Muscle layer of duodenum (tissue), 2 donors: ENCODE results near the gene ZNF786.
"Not testable (repeated sequence)": the region's sequence is repeated elsewhere in the genome, so short reads cannot be mapped to it uniquely, and the experiment has no call there.

Experiments used
- H3K27ac ChIP-seq: one replicate; pipeline ENCODE4 v1.7.0; 2013; ENCODE audit warnings: mild to moderate bottlenecking, low read length
- H3K27me3 ChIP-seq: one replicate; pipeline ENCODE4 v1.7.0; 2013; ENCODE audit warnings: low read depth, mild to moderate bottlenecking, control low read depth, low read length
- H3K36me3 ChIP-seq, 2 donors: one replicate each; pipeline ENCODE4 v1.7.0; 2013; ENCODE audit warnings: low read length in 2 of 2, control low read depth in 1 of 2, mild to moderate bottlenecking in 1 of 2; ENCODE audit not compliant: insufficient read depth in 2 of 2, control insufficient read depth in 1 of 2
- H3K4me1 ChIP-seq, 2 donors: one replicate each; pipeline ENCODE4 v1.7.0; 2013; ENCODE audit warnings: low read length in 2 of 2, mild to moderate bottlenecking in 2 of 2, control low read depth in 1 of 2, moderate library complexity in 1 of 2; ENCODE audit not compliant: insufficient read depth in 2 of 2, control insufficient read depth in 1 of 2
- H3K4me3 ChIP-seq, 2 donors: one replicate each; pipeline ENCODE4 v1.7.0; 2013; ENCODE audit warnings: low read length in 2 of 2, low read depth in 1 of 2, mild to moderate bottlenecking in 1 of 2
- H3K9me3 ChIP-seq, 2 donors: one replicate each; pipeline ENCODE4 v1.7.0; 2013; ENCODE audit warnings: low read length in 2 of 2, control low read depth in 1 of 2, mild to moderate bottlenecking in 1 of 2; ENCODE audit not compliant: control insufficient read depth in 1 of 2
- donor health status: healthy.

Gene ZNF786

GRCh38 chr7:149053384-149053783 is 37.1 kb downstream of the ZNF786 start:
- Histone ChIP-seq H3K4me3 (no peak overlapping the region), H3K27ac (no peak overlapping the region), H3K4me1 (no peaks in the 10 kb centered on the region), H3K36me3 (no peaks in the 10 kb centered on the region), H3K9me3 (no peaks in the 10 kb centered on the region), H3K27me3 (no peaks in the 10 kb centered on the region)

GRCh38 chr7:149050941-149051340 is 39.6 kb downstream of the ZNF786 start:
- H3K27ac ChIP-seq: no peak overlapping the region
- H3K9me3 ChIP-seq: no peaks in the 10 kb centered on the region
- H3K36me3 ChIP-seq: no peaks in the 10 kb centered on the region
- no peaks in the 10 kb centered on the region for H3K4me1 ChIP-seq
- H3K4me3 ChIP-seq: no peak overlapping the region
- H3K27me3 ChIP-seq: no peaks in the 10 kb centered on the region

DNA sequence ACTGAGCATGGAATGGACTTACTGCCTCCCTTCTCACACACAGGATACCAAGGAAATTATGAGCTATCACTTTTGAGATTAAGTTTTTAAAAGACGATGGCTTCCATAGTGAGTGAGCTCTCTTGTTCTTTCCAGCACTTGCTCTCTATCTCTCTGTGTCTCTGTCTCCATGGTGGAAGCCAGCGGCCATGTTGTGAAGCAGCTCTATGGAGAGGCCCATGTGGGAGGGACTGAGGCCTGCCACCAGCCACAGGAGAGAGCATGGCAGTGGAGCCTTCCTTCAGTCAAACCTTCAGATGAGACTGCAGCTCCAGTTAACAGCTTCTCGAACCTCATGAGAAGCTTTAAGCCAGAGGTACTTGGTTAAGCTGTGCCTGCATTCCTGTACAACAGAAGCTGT is 41.7 kb downstream of the ZNF786 start:
- Histone ChIP-seq H3K4me3 (no peak overlapping the region), H3K27ac (no peak overlapping the region), H3K9me3 (no peaks in the 10 kb centered on the region), H3K4me1 (no peaks in the 10 kb centered on the region), H3K27me3 (no peaks in the 10 kb centered on the region), H3K36me3 (no peaks in the 10 kb centered on the region)

GRCh38 chr7:149046416-149046815 is 44.1 kb downstream of the ZNF786 start:
- Histone ChIP-seq H3K4me1 (no peaks in the 10 kb centered on the region), H3K9me3 (no peaks in the 10 kb centered on the region), H3K4me3 (no peak overlapping the region), H3K27me3 (no peaks in the 10 kb centered on the region), H3K36me3 (no peaks in the 10 kb centered on the region), H3K27ac (no peak overlapping the region)

DNA sequence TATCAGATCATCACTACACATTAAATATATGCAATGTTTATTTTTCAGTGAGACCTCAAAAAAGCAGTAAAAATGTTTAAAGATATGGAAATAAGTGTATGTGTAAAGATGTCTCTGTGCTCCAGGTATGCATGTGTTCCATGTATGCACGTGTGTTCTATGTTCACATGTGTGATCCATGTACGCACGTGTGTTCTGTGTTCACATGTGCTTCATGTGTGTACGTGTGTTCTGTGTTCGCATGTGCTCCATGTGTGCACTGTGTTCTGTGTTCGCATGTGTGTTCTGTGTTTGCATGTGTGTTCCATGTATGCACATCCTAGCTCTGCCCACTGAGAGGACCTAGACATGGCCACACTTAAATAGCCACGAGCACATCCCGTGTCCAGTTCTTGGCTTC is 46.6 kb downstream of the ZNF786 start:
- Histone ChIP-seq H3K36me3 (no peaks in the 10 kb centered on the region), H3K27ac (no peak overlapping the region), H3K4me1 (no peaks in the 10 kb centered on the region), H3K27me3 (no peaks in the 10 kb centered on the region), H3K4me3 (no peak overlapping the region), H3K9me3 (no peaks in the 10 kb centered on the region)

DNA sequence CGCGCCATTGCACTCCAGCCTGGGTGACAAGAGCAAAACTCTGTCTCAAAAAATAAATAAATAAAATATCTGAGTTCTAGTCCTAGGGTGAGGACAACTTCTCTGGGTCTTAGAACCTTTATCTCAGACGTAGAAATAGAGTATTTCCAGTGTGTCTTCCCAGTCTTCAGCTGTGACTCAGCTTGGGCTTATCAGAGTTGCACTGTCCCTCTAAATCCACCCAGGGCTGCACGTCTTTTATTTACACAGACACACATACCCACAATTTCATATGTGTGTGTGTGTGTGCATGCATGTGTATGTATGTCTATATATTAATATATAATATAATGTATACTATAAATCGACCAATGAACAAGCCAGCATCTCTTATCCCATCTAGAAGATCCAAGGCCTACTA is 49.2 kb downstream of the ZNF786 start:
- H3K4me1 ChIP-seq: no peaks in the 10 kb centered on the region
- H3K36me3 ChIP-seq: no peaks in the 10 kb centered on the region
- no peak overlapping the region for H3K4me3 ChIP-seq
- H3K27me3 ChIP-seq: no peaks in the 10 kb centered on the region
- no peaks in the 10 kb centered on the region for H3K9me3 ChIP-seq
- no peak overlapping the region for H3K27ac ChIP-seq

- not testable (repeated sequence) for H3K9me3 ChIP-seq, H3K27ac ChIP-seq, H3K4me3 ChIP-seq, H3K4me1 ChIP-seq, H3K27me3 ChIP-seq, H3K36me3 ChIP-seq
Measured at GRCh38 chr7:149038641-149039040, 51.9 kb downstream of the ZNF786 start.

- no peaks in the 10 kb centered on the region for H3K4me1 ChIP-seq
- H3K4me3 ChIP-seq: no peak overlapping the region
- H3K27ac ChIP-seq: no peak overlapping the region
- no peaks in the 10 kb centered on the region for H3K36me3 ChIP-seq
- no peaks in the 10 kb centered on the region for H3K27me3 ChIP-seq
- H3K9me3 ChIP-seq: no peaks in the 10 kb centered on the region
Measured at GRCh38 chr7:149036676-149037075, 53.8 kb downstream of the ZNF786 start.

- Histone ChIP-seq H3K9me3 (no peaks in the 10 kb centered on the region), H3K27me3 (no peaks in the 10 kb centered on the region), H3K4me1 (peaks cover 0 to 9% of the 10 kb centered on the region in 2 donors), H3K36me3 (no peaks in the 10 kb centered on the region), H3K27ac (no peak overlapping the region), H3K4me3 (no peak overlapping the region)
Measured at GRCh38 chr7:149031353-149031910, 59.1 kb downstream of the ZNF786 start.

- not testable (repeated sequence) for H3K36me3 ChIP-seq, H3K4me3 ChIP-seq, H3K27ac ChIP-seq, H3K4me1 ChIP-seq, H3K9me3 ChIP-seq, H3K27me3 ChIP-seq
Measured at GRCh38 chr7:149030439-149030838, 60.1 kb downstream of the ZNF786 start.

DNA sequence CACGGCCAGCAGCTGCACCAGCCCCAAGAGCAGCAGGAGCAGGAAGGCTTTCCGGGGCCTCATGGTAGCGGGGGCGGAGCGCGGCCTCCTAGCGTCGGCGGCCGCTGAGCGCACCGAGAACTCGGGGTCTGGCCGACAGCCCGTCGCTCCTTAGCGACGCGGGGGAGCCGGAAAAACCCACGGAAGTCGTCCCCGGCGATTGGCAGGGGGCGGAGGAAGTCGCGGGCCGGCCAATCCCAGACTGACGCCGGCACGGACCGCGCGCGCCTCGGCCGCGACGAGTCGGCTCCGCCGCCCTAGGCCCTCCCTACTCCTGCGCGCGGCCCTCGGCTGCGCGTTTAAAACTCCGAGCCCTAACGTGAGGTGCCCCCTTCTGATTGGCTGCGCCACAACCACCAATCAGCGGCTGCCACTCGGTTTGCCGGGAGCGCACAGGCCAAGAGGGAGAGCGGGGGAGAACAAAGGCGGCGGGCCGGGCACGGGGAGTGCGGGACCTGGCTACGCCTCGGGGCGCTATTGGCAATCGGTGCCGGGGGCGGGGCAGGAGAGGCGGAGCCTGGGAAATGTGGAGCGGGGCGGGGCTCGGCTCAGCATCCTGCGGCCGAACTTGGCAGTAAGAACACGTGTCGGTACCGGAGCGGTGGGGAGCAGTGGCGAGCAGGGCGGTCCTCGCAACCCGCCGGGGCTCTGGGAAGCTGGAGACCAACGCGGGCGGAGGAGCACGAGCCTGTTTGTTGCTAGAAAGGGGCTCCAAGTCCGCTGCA is 62.0 kb downstream of the ZNF786 start, which contains the start of gene PDIA4:
TSS of gene PDIA4 (minus strand) at position 160 of the 764 bp plus-strand sequence. CDS start at position 63, 97 bp downstream.
- Histone ChIP-seq H3K4me1 (peaks cover 0 to 9% of the 10 kb centered on the region in 2 donors), H3K4me3 (peak within 1 kb of the TSS; percentile 78 to 90)

More for the DNA sequence above, 62.0 kb downstream of the ZNF786 start, which contains the start of gene PDIA4:
- no peaks in the 10 kb centered on the region for H3K36me3 ChIP-seq
- H3K9me3 ChIP-seq: no peaks in the 10 kb centered on the region
- H3K27ac ChIP-seq: peak within 1 kb of the TSS; percentile 83
- H3K27me3 ChIP-seq: no peaks in the 10 kb centered on the region
